Camera-type eye (tissue), 1 donor: Measurements from ENCODE around the gene PTBP2. TPM values are rescaled to one million over a fixed set of nuclear protein-coding genes. Genes with fewer than 3 reads are reported as not detected.

Source experiments
- total RNA-seq: library from RNA; depleted of rRNA; stranded (reverse); fragments of >200 nt; gene quantifications from one replicate; pipeline ENCODE4 v1.2.3, GENCODE V29; 2014

PTBP2 gene
- 387 TPM for total RNA-seq

GRCh38 chr1:96721416-96722160 lies at the start of gene PTBP2:
Gene PTBP2 (plus strand): TSS chr1:96721784. CDS start chr1:96721865, 81 bp downstream.

